Breast epithelium (tissue), 3 donors: ENCODE measurements around the gene ZNF785.

ENCODE experiments used
- POLR2A ChIP-seq: fragments of 450-650 bp; IDR thresholded peaks from one replicate; pipeline ENCODE4 v1.6.1; 2016; ENCODE audit warnings: antibody characterized with exemption, mild to moderate bottlenecking, moderate library complexity
- TF ChIP-seq, protein P1 (sequence below), 3 donors: fragments of 450-650 bp; IDR thresholded peaks; one replicate each; pipeline ENCODE4 v1.5.1; 2016 to 2017; ENCODE audit warnings: antibody characterized with exemption in 3 of 3, mild to moderate bottlenecking in 3 of 3, moderate library complexity in 3 of 3

DNA sequence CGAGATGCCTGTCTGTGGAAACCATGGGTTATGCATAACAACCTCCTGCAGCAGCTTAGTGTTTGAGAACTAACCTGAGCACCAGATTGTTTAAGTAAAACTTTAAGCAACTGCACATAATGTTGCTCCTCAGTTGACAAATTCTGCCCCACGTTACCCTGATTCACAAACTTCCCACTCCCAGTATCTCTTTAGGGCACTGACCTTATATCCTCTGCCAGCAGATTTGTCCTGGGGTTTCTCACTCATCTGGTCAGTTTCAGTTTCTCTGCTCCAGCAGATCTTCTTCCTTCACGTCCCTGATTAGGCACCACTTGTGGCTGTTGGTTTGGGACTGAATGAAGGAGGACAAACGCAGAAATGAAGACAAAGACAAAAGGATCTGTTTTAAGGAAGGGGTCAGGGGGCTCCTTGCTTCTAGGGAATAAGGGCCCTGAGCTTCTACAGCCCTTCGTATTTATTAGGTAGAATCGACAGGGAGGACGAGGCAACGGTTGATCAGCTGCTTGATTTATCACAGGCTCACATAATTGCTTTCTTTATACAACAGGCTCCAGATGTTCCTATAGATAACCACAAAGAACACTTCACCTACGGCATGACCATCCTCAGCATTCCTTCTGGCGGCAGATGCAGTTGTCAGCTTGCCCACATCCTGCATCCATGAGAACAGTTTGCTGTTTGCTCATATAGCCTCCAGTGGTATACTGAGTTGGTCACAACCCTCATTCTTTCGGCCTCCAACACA lies 38.2 kb upstream of the ZNF785 start:
- TF ChIP-seq, protein P1, sequence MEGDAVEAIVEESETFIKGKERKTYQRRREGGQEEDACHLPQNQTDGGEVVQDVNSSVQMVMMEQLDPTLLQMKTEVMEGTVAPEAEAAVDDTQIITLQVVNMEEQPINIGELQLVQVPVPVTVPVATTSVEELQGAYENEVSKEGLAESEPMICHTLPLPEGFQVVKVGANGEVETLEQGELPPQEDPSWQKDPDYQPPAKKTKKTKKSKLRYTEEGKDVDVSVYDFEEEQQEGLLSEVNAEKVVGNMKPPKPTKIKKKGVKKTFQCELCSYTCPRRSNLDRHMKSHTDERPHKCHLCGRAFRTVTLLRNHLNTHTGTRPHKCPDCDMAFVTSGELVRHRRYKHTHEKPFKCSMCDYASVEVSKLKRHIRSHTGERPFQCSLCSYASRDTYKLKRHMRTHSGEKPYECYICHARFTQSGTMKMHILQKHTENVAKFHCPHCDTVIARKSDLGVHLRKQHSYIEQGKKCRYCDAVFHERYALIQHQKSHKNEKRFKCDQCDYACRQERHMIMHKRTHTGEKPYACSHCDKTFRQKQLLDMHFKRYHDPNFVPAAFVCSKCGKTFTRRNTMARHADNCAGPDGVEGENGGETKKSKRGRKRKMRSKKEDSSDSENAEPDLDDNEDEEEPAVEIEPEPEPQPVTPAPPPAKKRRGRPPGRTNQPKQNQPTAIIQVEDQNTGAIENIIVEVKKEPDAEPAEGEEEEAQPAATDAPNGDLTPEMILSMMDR (IDR thresholded peaks at IDR 0.05) = no peak
- TF ChIP-seq POLR2A = no peak
